Ramos (cell line): Measurements from ENCODE around the gene DCC.

ENCODE experiments used
- in situ Hi-C: fragments of 300-500 bp; cut with MboI; formaldehyde crosslinking; loops from one replicate; pipeline ENCODE4 v1.14.3; 2022; ENCODE audit warnings: low sequenced_read_pairs; ENCODE audit not compliant: unreplicated experiment

The DCC gene

GRCh38 chr18:52486052-52486451 lies 146.1 kb downstream of the DCC start:
- in situ Hi-C loops, result no loop called here

- in situ Hi-C loops, result no loop called here
These were observed 149.7 kb downstream of the DCC start for GRCh38 chr18:52489396-52490306.

GRCh38 chr18:52496426-52496825 lies 156.4 kb downstream of the DCC start:
- in situ Hi-C loops, result no loop called here

- in situ Hi-C loops, result no loop called here
These were observed 159.0 kb downstream of the DCC start for GRCh38 chr18:52499016-52499415.

GRCh38 chr18:52499644-52500043 lies 159.6 kb downstream of the DCC start:
- in situ Hi-C loops, result no loop called here

- in situ Hi-C loops, result no loop called here
These were observed 164.6 kb downstream of the DCC start for GRCh38 chr18:52504589-52504988.

- in situ Hi-C loops, result no loop called here
These were observed 170.1 kb downstream of the DCC start for GRCh38 chr18:52510139-52510538.

GRCh38 chr18:52518086-52518485 lies 178.1 kb downstream of the DCC start:
- in situ Hi-C loops, result no loop called here

GRCh38 chr18:52519021-52519420 lies 179.0 kb downstream of the DCC start:
- in situ Hi-C loops, result no loop called here

- in situ Hi-C loops, result no loop called here
These were observed 183.6 kb downstream of the DCC start for GRCh38 chr18:52523566-52523965.

GRCh38 chr18:52531836-52532235 lies 191.8 kb downstream of the DCC start:
- in situ Hi-C loops, result no loop called here

GRCh38 chr18:52536039-52536438 lies 196.0 kb downstream of the DCC start:
- in situ Hi-C loops, result no loop called here

- in situ Hi-C loops, result no loop called here
These were observed 197.3 kb downstream of the DCC start for GRCh38 chr18:52537261-52537660.

- in situ Hi-C loops, result no loop called here
These were observed 201.1 kb downstream of the DCC start for GRCh38 chr18:52541056-52541455.

- in situ Hi-C loops, result no loop called here
These were observed 204.1 kb downstream of the DCC start for GRCh38 chr18:52544086-52544485.

- in situ Hi-C loops, result no loop called here
These were observed 206.8 kb downstream of the DCC start for GRCh38 chr18:52546686-52547346.

GRCh38 chr18:52553441-52553840 lies 213.4 kb downstream of the DCC start:
- in situ Hi-C loops, result no loop called here

GRCh38 chr18:52554180-52554579 lies 214.2 kb downstream of the DCC start:
- in situ Hi-C loops, result no loop called here

GRCh38 chr18:52567360-52567759 lies 227.4 kb downstream of the DCC start:
- in situ Hi-C loops, result no loop called here

GRCh38 chr18:52569492-52569891 lies 229.5 kb downstream of the DCC start:
- in situ Hi-C loops, result no loop called here

- in situ Hi-C loops, result no loop called here
These were observed 231.0 kb downstream of the DCC start for GRCh38 chr18:52570975-52571374.
